NCI-H146 (cell line): ENCODE data around the gene F13B.
A peak's percentile ranks its signal among the peaks of the same experiment; 100 is the strongest.
"Not testable (repeated sequence)": the region's sequence is repeated elsewhere in the genome, so short reads cannot be mapped to it uniquely, and the experiment has no call there.

Experiments used
- DNase-seq: peaks from one replicate; lab custom pipeline; 2025; lab: John Stamatoyannopoulos, UW

The F13B gene

GRCh38 chr1:197042676-197043341 lies 24.3 kb downstream of the F13B start:
- DNase-seq = no peak

- no peak for DNase-seq
These were observed 25.3 kb downstream of the F13B start for GRCh38 chr1:197041486-197042353.

- DNase-seq = no peak
These were observed 30.2 kb downstream of the F13B start for GRCh38 chr1:197036861-197037260.

GRCh38 chr1:197034631-197035339 lies 32.3 kb downstream of the F13B start:
- DNase-seq = not testable (repeated sequence)

GRCh38 chr1:197029749-197030148 lies 37.3 kb downstream of the F13B start:
- no peak for DNase-seq

GRCh38 chr1:197027359-197027758 lies 39.7 kb downstream of the F13B start:
- DNase-seq = no peak

- DNase-seq = no peak
These were observed 42.6 kb downstream of the F13B start for GRCh38 chr1:197024460-197024859.

- no peak for DNase-seq
These were observed 45.3 kb downstream of the F13B start for GRCh38 chr1:197021716-197022115.

GRCh38 chr1:197017558-197018146 lies 49.4 kb downstream of the F13B start:
- no peak for DNase-seq

GRCh38 chr1:197016751-197017150 lies 50.3 kb downstream of the F13B start:
- no peak for DNase-seq

- DNase-seq = no peak
These were observed 53.8 kb downstream of the F13B start for GRCh38 chr1:197013234-197013633.

- no peak for DNase-seq
These were observed 55.4 kb downstream of the F13B start for GRCh38 chr1:197011614-197012013.

- DNase-seq = peak; percentile 68
These were observed 58.2 kb downstream of the F13B start for GRCh38 chr1:197008861-197009260.

- DNase-seq = no peak
These were observed 63.9 kb downstream of the F13B start for GRCh38 chr1:197003132-197003531.

- no peak for DNase-seq
These were observed 65.2 kb downstream of the F13B start for GRCh38 chr1:197001828-197002227.

GRCh38 chr1:196997423-196997822 lies 69.6 kb downstream of the F13B start:
- DNase-seq = no peak

GRCh38 chr1:196993916-196994315 lies 73.1 kb downstream of the F13B start:
- no peak for DNase-seq

- DNase-seq = peak; percentile 93
These were observed 75.0 kb downstream of the F13B start for GRCh38 chr1:196991919-196992651.
